ENCODE measurements around the gene RNF146. TPM values are rescaled to one million over a fixed set of nuclear protein-coding genes. Genes with fewer than 3 reads are reported as not detected.

The RNF146 gene
- total RNA-seq, 1 experiment from 2014 or later: 43.1 TPM

GRCh38 chr6:127279815-127280214, 13.2 kb downstream of the RNF146 start:
- no peak overlapping the region for H3K27ac ChIP-seq (ENCODE audit: low read length)
- H3K27me3 ChIP-seq (ENCODE audit: control insufficient read depth, insufficient read depth, low read length): no peaks in the 10 kb centered on the region
- H3K9me3 ChIP-seq (ENCODE audit: control insufficient read depth, insufficient read depth, low read depth, low read length): no peaks in the 10 kb centered on the region
- intact Hi-C loops (cut with micrococcal nuclease; ENCODE audit: unreplicated experiment) (no loop called here), in situ Hi-C loops (cut with HindIII; ENCODE audit: low pct_unique_long_range_greater_than_20kb, low sequenced_read_pairs) (no loop called here)
- no TSS peak for BruUV-seq (replicated peaks)
- DNase-seq (ENCODE audit: low read depth, low spot score) (no peak), ATAC-seq (no peak)
- TF ChIP-seq CTCF (IDR thresholded peaks at IDR 0.05): no peak
- no peak for TF ChIP-seq POLR2AphosphoS5 (IDR thresholded peaks at IDR 0.05; ENCODE audit: low read depth, low read length)
- no peak for TF ChIP-seq TCF7L2 (IDR thresholded peaks at IDR 0.05; ENCODE audit: low read depth, low read length)
- TF ChIP-seq SIN3A (IDR thresholded peaks at IDR 0.05; ENCODE audit: borderline replicate concordance, insufficient read depth, low read depth, low read length): no peak
- TF ChIP-seq REST (IDR thresholded peaks at IDR 0.05; ENCODE audit: insufficient read depth in 1 of 2, low read depth in 2 of 2, low read length in 1 of 2): no peak
- H3K36me3 ChIP-seq (ENCODE audit: control insufficient read depth, insufficient read depth, low read length): peaks cover 24% of the 10 kb centered on the region
- POLR2A ChIA-PET: interaction anchor here (0.6 kb wide), 2 partner anchors 32 to 236 kb away, joined by 7 to 18 read pairs; no protein-coding TSS in a partner anchor
- H3K4me3 ChIP-seq (ENCODE audit: low read depth in 2 of 2, low read length in 2 of 2): no peak overlapping the region
- CTCF ChIA-PET: no interaction called here
- H3K4me1 ChIP-seq (ENCODE audit: control insufficient read depth, insufficient read depth, low read length): no peaks in the 10 kb centered on the region

- no peak for DNase-seq (ENCODE audit: low read depth, low spot score)
- no peak for ATAC-seq
- Histone ChIP-seq H3K36me3 (ENCODE audit: control insufficient read depth, insufficient read depth, low read length) (peaks cover 41% of the 10 kb centered on the region), H3K27ac (ENCODE audit: low read length) (no peak overlapping the region), H3K27me3 (ENCODE audit: control insufficient read depth, insufficient read depth, low read length) (no peaks in the 10 kb centered on the region), H3K4me1 (ENCODE audit: control insufficient read depth, insufficient read depth, low read length) (no peaks in the 10 kb centered on the region), H3K4me3 (ENCODE audit: low read depth in 2 of 2, low read length in 2 of 2) (no peak overlapping the region), H3K9me3 (ENCODE audit: control insufficient read depth, insufficient read depth, low read depth, low read length) (no peaks in the 10 kb centered on the region)
- POLR2A ChIA-PET: no interaction called here
- in situ Hi-C loops (cut with HindIII; ENCODE audit: low pct_unique_long_range_greater_than_20kb, low sequenced_read_pairs): no loop called here
- CTCF ChIA-PET: no interaction called here
- TF ChIP-seq REST (IDR thresholded peaks at IDR 0.05; ENCODE audit: insufficient read depth in 1 of 2, low read depth in 2 of 2, low read length in 1 of 2): no peak
- TF ChIP-seq TCF7L2 (IDR thresholded peaks at IDR 0.05; ENCODE audit: low read depth, low read length): no peak
- no peak for TF ChIP-seq SIN3A (IDR thresholded peaks at IDR 0.05; ENCODE audit: borderline replicate concordance, insufficient read depth, low read depth, low read length)
- TF ChIP-seq CTCF (IDR thresholded peaks at IDR 0.05): no peak
- TF ChIP-seq POLR2AphosphoS5 (IDR thresholded peaks at IDR 0.05; ENCODE audit: low read depth, low read length): no peak
- BruUV-seq (replicated peaks): no TSS peak
- intact Hi-C loops (cut with micrococcal nuclease; ENCODE audit: unreplicated experiment): no loop called here
Observed at GRCh38 chr6:127282184-127282583, 15.5 kb downstream of the RNF146 start.
